ENCODE results near the gene OTUD4.

DNA sequence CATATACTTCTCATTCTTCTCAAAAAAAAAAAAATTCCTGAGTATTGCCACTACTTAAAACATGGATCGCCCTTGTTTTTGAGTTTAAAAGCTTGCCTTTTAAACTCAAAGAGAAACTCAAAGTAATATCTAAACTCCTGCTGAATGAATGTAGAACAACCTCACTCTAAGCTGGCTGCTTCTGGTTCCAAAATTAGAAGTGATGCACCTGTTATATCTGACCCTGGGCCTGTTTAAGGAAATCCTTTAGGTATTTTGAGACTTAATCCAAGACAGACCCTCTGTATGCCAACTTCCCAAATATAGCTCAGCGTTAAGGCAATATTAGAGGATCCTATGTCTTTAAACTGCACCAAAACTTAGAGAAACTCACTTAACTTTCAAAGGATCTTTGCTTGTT, 1.8 kb upstream of the OTUD4 start:
- TF ChIP-seq EZH2 (IDR thresholded peaks at IDR 0.05; ENCODE audit: borderline replicate concordance, insufficient read depth, low read depth, low read length, poor library complexity, severe bottlenecking) (no peak), CTCF (IDR thresholded peaks at IDR 0.05) (no peak)
